Fibroblast of lung (primary cell): Measurements from ENCODE around the gene UQCR10.

Source experiments
- EZH2 ChIP-seq: IDR thresholded peaks from 2 replicates; pipeline ENCODE4 v1.5.1; 2012; ENCODE audit warnings: low read length, control low read depth, mild to moderate bottlenecking; ENCODE audit errors: missing control alignments
- TF ChIP-seq, protein P1 (sequence below), 2 donors: IDR thresholded peaks in 1 of 2; conservative IDR thresholded peaks in 1 of 2; 1 replicate in 1 of 2; 2 replicates in 1 of 2; pipeline ENCODE4 v1.5.1; 2011 to 2012; ENCODE audit warnings: low read length in 2 of 2, control low read depth in 1 of 2, inconsistent platforms in 1 of 2, low read depth in 1 of 2, mild to moderate bottlenecking in 1 of 2

DNA sequence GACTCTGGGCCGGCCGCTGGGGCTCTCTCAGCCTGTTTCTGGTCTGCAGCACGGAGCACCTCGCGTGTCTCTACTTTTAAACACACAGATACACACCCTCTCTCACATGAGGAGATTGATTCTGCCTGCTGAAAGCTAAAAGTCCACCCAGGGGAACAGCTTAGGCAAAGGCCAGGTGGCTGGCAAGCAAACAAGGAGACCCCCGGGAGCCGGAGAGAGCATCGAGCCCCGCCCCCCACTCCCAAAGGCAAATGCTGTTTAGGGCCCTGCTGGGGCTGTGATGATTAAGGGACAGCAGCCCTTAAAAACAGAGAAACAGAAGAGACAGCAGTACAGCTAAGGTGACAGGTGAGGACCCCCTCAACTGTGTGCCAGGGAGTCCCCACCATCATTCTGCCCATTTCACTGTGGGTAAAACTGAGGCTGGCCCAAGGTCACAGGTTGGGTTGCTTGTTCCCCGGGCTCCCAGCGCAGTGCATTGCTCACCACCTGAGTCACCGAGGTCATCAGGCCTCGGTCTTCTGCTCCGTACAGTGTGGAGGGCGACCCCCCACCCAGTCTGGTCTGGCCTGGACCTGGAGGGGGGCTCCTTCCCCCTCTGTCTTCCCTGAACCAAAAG lies 40.5 kb upstream of the UQCR10 start:
- TF ChIP-seq, protein P1, sequence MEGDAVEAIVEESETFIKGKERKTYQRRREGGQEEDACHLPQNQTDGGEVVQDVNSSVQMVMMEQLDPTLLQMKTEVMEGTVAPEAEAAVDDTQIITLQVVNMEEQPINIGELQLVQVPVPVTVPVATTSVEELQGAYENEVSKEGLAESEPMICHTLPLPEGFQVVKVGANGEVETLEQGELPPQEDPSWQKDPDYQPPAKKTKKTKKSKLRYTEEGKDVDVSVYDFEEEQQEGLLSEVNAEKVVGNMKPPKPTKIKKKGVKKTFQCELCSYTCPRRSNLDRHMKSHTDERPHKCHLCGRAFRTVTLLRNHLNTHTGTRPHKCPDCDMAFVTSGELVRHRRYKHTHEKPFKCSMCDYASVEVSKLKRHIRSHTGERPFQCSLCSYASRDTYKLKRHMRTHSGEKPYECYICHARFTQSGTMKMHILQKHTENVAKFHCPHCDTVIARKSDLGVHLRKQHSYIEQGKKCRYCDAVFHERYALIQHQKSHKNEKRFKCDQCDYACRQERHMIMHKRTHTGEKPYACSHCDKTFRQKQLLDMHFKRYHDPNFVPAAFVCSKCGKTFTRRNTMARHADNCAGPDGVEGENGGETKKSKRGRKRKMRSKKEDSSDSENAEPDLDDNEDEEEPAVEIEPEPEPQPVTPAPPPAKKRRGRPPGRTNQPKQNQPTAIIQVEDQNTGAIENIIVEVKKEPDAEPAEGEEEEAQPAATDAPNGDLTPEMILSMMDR (conservative IDR thresholded peaks at IDR 0.05 in 1 of 2, IDR thresholded peaks at IDR 0.05 in 1 of 2; ENCODE audit: low read depth in 1 of 2, low read length in 2 of 2) = no peak
- no peak for TF ChIP-seq EZH2
